Stimulated activated CD4-positive, alpha-beta T cell treated with anti-CD3 and anti-CD28 coated beads, Interleukin-15, amount 100 ng/mL, for 48 hours (primary cell): Measurements from ENCODE around the gene MRPL48.

Experiments
- DNase-seq, 2 donors: peaks; one replicate each; pipeline ENCODE4 v3.0.0-alpha.2; 2020; ENCODE audit warnings: low read depth in 2 of 2

The MRPL48 gene

GRCh38 chr11:73893041-73893440 is 105.4 kb downstream of the MRPL48 start:
- DNase-seq: no peak

- DNase-seq: no peak
Observed at GRCh38 chr11:73894725-73895335, 107.2 kb downstream of the MRPL48 start.

GRCh38 chr11:73902303-73902702 is 114.6 kb downstream of the MRPL48 start:
- no peak for DNase-seq

GRCh38 chr11:73907191-73907590 is 119.5 kb downstream of the MRPL48 start:
- no peak for DNase-seq

GRCh38 chr11:73912026-73912425 is 124.4 kb downstream of the MRPL48 start:
- no peak for DNase-seq

- DNase-seq: no peak
Observed at GRCh38 chr11:73913472-73913871, 125.8 kb downstream of the MRPL48 start.

- no peak for DNase-seq
Observed at GRCh38 chr11:73914284-73914683, 126.6 kb downstream of the MRPL48 start.
